ENCODE data around the gene RASL12.
"Not testable (repeated sequence)": the region's sequence is repeated elsewhere in the genome, so short reads cannot be mapped to it uniquely, and the experiment has no call there.

RASL12 gene

DNA sequence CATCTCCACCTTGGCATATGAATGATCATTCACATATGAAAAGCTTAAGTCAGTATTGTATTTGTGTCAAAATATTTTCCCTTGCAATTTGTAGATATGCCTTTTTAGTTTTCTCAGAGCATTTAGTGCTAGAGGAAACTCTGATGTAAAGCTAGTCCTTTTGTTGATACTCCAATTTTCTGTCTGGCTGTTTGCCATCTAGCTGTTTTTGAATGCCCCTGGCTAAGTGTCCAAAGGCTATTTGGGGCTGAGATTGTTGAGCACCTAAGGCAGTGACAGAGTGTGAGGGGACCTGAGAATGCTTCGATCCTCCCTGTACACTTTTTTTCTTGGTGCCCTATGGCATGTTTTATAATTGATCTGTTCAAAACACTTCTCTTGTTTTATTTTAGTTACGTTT is 19.6 kb downstream of the RASL12 start:
- no peak for DNase-seq (ENCODE audit: low spot score)
- in situ Hi-C loops (cut with MboI; ENCODE audit: low sequenced_read_pairs, unreplicated experiment) = loop anchor here (25.0 kb wide), 1 partner anchor 239 kb away; the partner anchor contains the start of genes PARP16 and RNU5A-1
- TF ChIP-seq, protein P1, sequence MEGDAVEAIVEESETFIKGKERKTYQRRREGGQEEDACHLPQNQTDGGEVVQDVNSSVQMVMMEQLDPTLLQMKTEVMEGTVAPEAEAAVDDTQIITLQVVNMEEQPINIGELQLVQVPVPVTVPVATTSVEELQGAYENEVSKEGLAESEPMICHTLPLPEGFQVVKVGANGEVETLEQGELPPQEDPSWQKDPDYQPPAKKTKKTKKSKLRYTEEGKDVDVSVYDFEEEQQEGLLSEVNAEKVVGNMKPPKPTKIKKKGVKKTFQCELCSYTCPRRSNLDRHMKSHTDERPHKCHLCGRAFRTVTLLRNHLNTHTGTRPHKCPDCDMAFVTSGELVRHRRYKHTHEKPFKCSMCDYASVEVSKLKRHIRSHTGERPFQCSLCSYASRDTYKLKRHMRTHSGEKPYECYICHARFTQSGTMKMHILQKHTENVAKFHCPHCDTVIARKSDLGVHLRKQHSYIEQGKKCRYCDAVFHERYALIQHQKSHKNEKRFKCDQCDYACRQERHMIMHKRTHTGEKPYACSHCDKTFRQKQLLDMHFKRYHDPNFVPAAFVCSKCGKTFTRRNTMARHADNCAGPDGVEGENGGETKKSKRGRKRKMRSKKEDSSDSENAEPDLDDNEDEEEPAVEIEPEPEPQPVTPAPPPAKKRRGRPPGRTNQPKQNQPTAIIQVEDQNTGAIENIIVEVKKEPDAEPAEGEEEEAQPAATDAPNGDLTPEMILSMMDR (IDR thresholded peaks at IDR 0.05; ENCODE audit: borderline replicate concordance, control extremely low read depth, extremely low read depth, insufficient read depth, missing control alignments) = no peak

DNA sequence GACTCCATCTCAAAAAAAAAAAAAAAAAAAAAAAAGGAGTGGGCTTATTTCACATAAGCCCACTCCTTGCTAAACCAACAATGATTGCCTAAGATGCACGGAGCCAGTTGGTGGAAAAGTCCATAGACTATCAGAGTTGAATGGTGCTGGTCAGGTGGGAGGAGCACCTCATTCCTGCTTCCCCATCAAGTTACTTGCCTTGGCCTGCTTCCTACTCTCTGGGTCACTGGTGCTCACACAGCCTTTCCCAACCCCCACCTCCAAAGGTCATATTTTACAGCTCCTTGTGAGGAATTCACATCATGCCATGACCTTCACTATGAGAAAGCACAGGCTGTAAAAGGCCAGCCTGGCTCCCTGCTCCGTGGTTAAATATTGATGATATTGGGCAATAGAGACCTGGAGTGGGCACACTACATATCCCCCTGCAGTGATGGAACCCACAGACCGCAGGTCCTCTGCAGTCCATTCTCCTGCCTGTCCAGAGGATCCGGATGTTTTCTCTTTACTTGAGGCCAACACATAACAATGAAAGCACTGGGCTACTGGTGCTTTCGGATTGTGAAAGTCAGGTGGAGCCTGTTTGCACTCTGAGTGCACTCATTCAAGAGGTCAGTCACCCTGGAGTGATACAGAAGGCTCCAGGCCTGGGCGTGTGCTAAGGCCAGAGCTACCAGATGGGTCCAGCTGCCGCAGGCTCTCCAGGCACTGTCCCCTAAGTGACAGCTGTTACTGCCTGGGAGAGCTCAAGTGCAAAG is 22.9 kb downstream of the RASL12 start, which contains the start of gene SLC51B:
Gene SLC51B, plus strand, starts transcription at position 664 of the 758 bp plus-strand sequence. CDS start 4,618 bp downstream, outside the sequence.
- DNase-seq (ENCODE audit: low spot score) = no peak
- in situ Hi-C loops (cut with MboI; ENCODE audit: low sequenced_read_pairs, unreplicated experiment) = loop anchor here (25.0 kb wide), 1 partner anchor 242 kb away; the partner anchor contains the start of genes PARP16 and RNU5A-1
- TF ChIP-seq, protein P1 (IDR thresholded peaks at IDR 0.05; ENCODE audit: borderline replicate concordance, control extremely low read depth, extremely low read depth, insufficient read depth, missing control alignments) = no peak

DNA sequence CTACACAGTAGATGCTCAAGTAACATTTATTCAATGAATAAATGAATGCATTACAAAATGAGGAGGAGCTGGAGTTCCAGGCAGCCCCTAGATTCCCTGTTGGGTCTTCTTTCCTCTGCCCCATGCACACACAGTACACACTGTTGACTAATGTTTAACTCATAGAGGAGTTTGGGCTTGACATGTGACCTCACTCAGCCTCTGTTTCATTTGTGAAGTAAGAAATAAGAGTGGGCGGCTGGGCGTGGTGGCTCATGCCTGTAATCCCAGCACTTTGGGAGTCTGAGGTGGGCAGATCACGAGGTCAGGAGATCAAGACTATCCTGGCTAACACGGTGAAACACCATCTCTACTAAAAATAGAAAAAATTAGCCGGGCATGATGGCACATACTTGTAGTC is 23.6 kb downstream of the RASL12 start:
- in situ Hi-C loops (cut with MboI; ENCODE audit: low sequenced_read_pairs, unreplicated experiment) = loop anchor here (25.0 kb wide), 1 partner anchor 243 kb away; the partner anchor contains the start of genes PARP16 and RNU5A-1
- not testable (repeated sequence) for DNase-seq (ENCODE audit: low spot score)

DNA sequence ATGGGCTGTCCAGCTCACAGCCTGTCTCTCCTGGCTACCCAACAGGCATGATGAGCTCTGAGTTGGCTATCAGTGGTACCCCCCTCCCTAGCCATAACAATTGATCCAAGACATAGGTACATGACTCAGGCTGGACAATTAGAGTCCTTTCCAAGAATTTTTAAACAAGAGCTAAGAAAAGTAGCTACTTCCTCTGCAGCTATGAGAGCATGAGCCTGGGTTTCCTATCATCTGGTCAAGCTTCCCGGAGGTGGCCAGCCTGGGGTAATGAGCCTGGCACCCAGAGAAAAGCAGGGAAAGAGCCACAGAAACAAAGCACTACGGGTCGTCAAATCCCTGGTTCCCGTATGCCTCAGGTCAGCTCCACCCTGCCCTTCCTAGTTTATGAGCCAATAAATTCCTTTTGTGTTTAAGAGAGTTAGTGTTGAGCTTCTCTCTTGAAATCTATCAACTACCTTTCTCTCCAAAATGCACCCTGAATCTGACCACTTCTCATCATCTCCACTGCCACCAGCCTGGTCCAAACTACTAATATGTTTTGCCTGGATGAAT is 24.9 kb downstream of the RASL12 start:
- in situ Hi-C loops (cut with MboI; ENCODE audit: low sequenced_read_pairs, unreplicated experiment) = loop anchor here (25.0 kb wide), 1 partner anchor 244 kb away; the partner anchor contains the start of genes PARP16 and RNU5A-1
- DNase-seq (ENCODE audit: low spot score) = no peak
- TF ChIP-seq, protein P1 (IDR thresholded peaks at IDR 0.05; ENCODE audit: borderline replicate concordance, control extremely low read depth, extremely low read depth, insufficient read depth, missing control alignments) = no peak

DNA sequence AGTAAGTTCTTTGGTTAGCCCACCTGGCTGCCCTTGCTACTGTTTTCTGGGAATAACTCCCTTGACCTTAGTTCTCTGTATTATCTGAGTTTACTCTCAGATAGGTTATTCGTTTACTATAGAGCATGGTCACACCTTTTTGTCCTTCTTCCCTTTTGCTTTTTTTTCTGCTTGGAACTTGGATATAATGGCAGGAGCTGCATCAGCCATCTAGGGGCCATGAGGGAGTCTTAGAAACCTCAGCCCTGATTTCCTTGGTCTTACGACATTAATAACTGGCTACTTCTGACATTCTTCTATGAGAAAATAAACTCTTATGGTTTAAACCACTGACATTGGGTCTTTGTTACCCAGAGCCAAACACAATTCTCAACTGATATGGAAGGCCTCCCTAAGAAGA is 26.0 kb downstream of the RASL12 start:
- TF ChIP-seq, protein P1 (IDR thresholded peaks at IDR 0.05; ENCODE audit: borderline replicate concordance, control extremely low read depth, extremely low read depth, insufficient read depth, missing control alignments) = no peak
- DNase-seq (ENCODE audit: low spot score) = no peak
- in situ Hi-C loops (cut with MboI; ENCODE audit: low sequenced_read_pairs, unreplicated experiment) = loop anchor here (25.0 kb wide), 1 partner anchor 246 kb away; the partner anchor contains the start of genes PARP16 and RNU5A-1

DNA sequence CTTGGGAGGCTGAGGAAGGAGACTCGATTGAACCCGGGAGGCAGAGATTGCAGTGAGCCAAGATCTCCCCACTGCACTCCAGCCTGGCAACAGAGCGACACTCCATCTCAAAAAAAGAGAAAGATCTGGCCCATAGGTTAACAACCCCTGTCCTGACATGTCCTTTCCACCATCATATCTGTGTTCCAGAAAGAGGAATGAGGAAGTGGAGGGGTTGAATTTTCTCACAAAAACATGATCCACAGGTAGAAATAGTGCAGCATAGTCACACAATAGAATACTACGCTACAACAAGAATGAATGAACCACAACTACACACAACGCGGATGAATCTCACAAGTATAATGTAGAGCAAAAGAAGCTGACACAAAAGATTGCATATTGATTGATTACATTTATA is 27.3 kb downstream of the RASL12 start:
- DNase-seq (ENCODE audit: low spot score) = no peak
- in situ Hi-C loops (cut with MboI; ENCODE audit: low sequenced_read_pairs, unreplicated experiment) = loop anchor here (25.0 kb wide), 1 partner anchor 247 kb away; the partner anchor contains the start of genes PARP16 and RNU5A-1
- TF ChIP-seq, protein P1 (IDR thresholded peaks at IDR 0.05; ENCODE audit: borderline replicate concordance, control extremely low read depth, extremely low read depth, insufficient read depth, missing control alignments) = no peak

DNA sequence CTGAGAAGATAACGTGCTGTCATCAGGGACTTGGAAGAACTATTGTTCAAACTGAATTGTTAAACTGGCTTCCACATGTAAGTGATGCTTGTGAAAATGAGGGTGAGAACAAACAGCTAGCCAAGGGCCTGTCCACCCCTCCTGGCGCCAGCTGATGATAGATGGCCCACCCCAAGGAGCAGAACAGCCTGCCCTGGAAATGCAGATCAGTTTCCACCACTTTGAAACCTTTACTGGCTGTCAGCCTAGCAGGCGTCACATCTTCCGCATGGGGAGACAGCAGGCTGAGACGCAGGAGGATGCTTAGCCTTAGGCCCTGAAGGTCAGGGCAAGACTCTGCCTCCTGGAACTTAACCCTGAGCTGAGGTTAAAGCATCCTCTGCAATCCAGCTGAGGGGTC is 29.0 kb downstream of the RASL12 start:
- in situ Hi-C loops (cut with MboI; ENCODE audit: low sequenced_read_pairs, unreplicated experiment) = loop anchor here (25.0 kb wide), 1 partner anchor 248 kb away; the partner anchor contains the start of genes PARP16 and RNU5A-1

More for the DNA sequence above, 29.0 kb downstream of the RASL12 start:
- TF ChIP-seq, protein P1 (IDR thresholded peaks at IDR 0.05; ENCODE audit: borderline replicate concordance, control extremely low read depth, extremely low read depth, insufficient read depth, missing control alignments) = no peak
- no peak for DNase-seq (ENCODE audit: low spot score)

All from GM13976 (cell line).